CD4-positive, alpha-beta T cell treated with Interferon alpha-2 for 1 hour (primary cell): Measurements from ENCODE around the gene SGK1.
"Not testable (repeated sequence)": the region's sequence is repeated elsewhere in the genome, so short reads cannot be mapped to it uniquely, and the experiment has no call there.

Experiments used
- DNase-seq, 2 donors: peaks; one replicate each; pipeline ENCODE4 v3.0.0-alpha.2; 2020 to 2022

The SGK1 gene

GRCh38 chr6:134299236-134299635 lies 18.7 kb downstream of the SGK1 start:
- DNase-seq = no peak

GRCh38 chr6:134296762-134297161 lies 21.1 kb downstream of the SGK1 start:
- no peak for DNase-seq

- DNase-seq = peak; percentile 11 to 49
Measured at GRCh38 chr6:134295953-134296553, 21.9 kb downstream of the SGK1 start.

- no peak for DNase-seq
Measured at GRCh38 chr6:134293659-134294161, 24.2 kb downstream of the SGK1 start.

GRCh38 chr6:134291156-134291555 lies 26.8 kb downstream of the SGK1 start:
- DNase-seq = no peak

GRCh38 chr6:134289204-134289575 lies 28.7 kb downstream of the SGK1 start:
- no peak for DNase-seq

- DNase-seq = peak; percentile 13 to 20
Measured at GRCh38 chr6:134288538-134289203, 29.2 kb downstream of the SGK1 start.

- DNase-seq = no peak
Measured at GRCh38 chr6:134287859-134288537, 29.9 kb downstream of the SGK1 start.

- DNase-seq = no peak
Measured at GRCh38 chr6:134282816-134283215, 35.1 kb downstream of the SGK1 start.

- DNase-seq = no peak
Measured at GRCh38 chr6:134281388-134281787, 36.5 kb downstream of the SGK1 start.

GRCh38 chr6:134278000-134278399 lies 39.9 kb downstream of the SGK1 start:
- no peak for DNase-seq

GRCh38 chr6:134276891-134277377 lies 41.0 kb downstream of the SGK1 start:
- peak in 1 of 2 donors; percentile 27 for DNase-seq

GRCh38 chr6:134272374-134272773 lies 45.5 kb downstream of the SGK1 start:
- no peak for DNase-seq

- DNase-seq = no peak
Measured at GRCh38 chr6:134267917-134268361, 50.0 kb downstream of the SGK1 start.

- no peak for DNase-seq
Measured at GRCh38 chr6:134266776-134267175, 51.1 kb downstream of the SGK1 start.

- DNase-seq = no peak
Measured at GRCh38 chr6:134261766-134262165, 56.1 kb downstream of the SGK1 start.

- no peak for DNase-seq
Measured at GRCh38 chr6:134258849-134259306, 59.0 kb downstream of the SGK1 start.

- no peak for DNase-seq
Measured at GRCh38 chr6:134257516-134257915, 60.4 kb downstream of the SGK1 start.

GRCh38 chr6:134256862-134257261 lies 61.0 kb downstream of the SGK1 start:
- no peak for DNase-seq

GRCh38 chr6:134255280-134255679 lies 62.6 kb downstream of the SGK1 start:
- DNase-seq = not testable (repeated sequence)

- DNase-seq = no peak
Measured at GRCh38 chr6:134254118-134254517, 63.8 kb downstream of the SGK1 start.

- DNase-seq = no peak
Measured at GRCh38 chr6:134253681-134254080, 64.2 kb downstream of the SGK1 start.

GRCh38 chr6:134251320-134251719 lies 66.6 kb downstream of the SGK1 start:
- no peak for DNase-seq

- DNase-seq = no peak
Measured at GRCh38 chr6:134250776-134251175, 67.1 kb downstream of the SGK1 start.
